GM21423 (cell line): Measurements from ENCODE around the gene SHC3.

Source experiments
- ATAC-seq: cut with Tn5 transposase; IDR thresholded peaks from one replicate; pipeline ENCODE4 v1.9.1; 2021; ENCODE audit warnings: mild to moderate bottlenecking, moderate library complexity; ENCODE audit not compliant: unreplicated experiment

The SHC3 gene

DNA sequence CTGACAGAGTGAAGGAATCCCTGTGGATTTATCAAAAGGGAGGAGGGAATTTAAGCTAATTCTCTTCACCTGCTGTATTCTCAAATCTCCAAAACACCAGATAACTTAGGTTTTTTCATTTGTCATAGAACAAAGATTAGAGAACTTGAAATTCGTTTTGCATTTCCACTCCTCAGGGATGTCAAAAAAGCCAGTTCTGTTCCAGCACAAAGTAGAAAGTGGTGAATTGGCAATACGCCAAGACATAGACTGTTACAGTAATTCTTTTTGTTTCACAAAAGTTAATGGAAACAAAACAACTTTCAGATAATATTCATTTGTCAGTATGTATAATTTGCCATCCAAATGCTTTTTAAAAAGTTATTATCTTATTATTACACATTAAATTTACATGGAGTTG is 172.4 kb downstream of the SHC3 start:
- no peak for ATAC-seq

- ATAC-seq, result no peak
Measured at GRCh38 chr9:89005323-89005722, 173.3 kb downstream of the SHC3 start.

DNA sequence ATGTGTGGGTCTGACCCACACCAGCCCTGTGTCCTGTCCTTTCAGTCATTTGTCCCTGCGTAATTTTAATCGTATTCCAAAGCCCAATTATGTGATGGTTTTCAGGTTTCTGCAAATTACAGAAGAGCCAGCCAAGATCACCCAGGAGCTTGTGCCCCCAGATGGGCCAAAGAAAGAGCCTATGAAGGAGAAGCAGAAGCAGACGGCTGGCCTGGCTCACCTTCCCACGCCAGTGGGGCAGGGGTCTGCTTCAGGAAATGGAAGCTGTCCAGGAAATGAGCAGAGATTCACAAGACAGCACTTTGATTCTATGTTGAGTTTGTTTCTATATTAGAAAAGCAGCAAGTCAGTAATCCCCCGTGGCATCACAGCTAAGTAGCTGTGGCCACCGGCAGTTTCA is 175.6 kb downstream of the SHC3 start:
- no peak for ATAC-seq

GRCh38 chr9:89001917-89002540 is 176.6 kb downstream of the SHC3 start:
- ATAC-seq, result no peak

GRCh38 chr9:89000973-89001916 is 177.4 kb downstream of the SHC3 start:
- peak; percentile 61 for ATAC-seq

GRCh38 chr9:89000371-89000781 is 178.2 kb downstream of the SHC3 start:
- ATAC-seq, result no peak

- no peak for ATAC-seq
Measured at GRCh38 chr9:88998911-88999310, 179.7 kb downstream of the SHC3 start.

DNA sequence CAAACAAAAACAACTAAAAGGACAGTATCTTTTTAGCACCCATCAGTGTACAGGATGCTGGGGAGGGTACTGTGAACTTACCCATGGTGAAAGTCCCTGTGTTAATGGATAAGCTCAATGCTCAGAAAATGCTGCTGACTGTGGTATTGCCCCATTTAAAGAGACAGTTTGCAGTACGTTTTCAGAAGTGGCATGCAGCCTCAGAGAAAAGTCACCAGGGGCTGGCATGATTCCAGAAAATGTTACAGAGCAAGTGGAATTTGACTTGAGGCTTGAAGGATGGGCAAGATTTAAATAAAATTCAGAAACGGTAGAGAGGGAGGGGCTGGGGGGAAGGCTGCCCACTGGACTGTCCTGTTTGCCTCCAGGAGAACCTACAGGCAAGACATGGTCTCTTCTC is 180.1 kb downstream of the SHC3 start:
- ATAC-seq, result no peak

DNA sequence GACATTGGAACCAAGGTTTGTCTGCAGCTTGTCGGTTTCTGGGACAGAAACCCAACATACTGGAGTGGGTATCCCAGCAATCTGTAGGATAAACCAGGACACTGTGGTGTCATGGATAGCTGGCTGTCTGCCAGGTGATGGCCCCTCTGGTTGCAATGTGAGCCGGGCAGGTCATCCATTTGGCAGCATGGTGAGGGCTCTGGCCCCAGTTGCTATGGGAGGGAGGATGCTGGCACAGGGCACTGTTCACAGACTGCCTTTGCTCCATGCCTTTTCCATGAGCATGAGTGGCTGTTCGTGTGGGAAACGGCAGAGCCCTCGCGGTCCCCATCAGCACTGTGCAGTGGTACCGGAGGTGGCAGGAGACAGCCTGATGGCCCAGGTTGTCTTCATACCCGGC is 181.0 kb downstream of the SHC3 start:
- no peak for ATAC-seq

GRCh38 chr9:88996921-88997235 is 181.7 kb downstream of the SHC3 start:
- no peak for ATAC-seq

DNA sequence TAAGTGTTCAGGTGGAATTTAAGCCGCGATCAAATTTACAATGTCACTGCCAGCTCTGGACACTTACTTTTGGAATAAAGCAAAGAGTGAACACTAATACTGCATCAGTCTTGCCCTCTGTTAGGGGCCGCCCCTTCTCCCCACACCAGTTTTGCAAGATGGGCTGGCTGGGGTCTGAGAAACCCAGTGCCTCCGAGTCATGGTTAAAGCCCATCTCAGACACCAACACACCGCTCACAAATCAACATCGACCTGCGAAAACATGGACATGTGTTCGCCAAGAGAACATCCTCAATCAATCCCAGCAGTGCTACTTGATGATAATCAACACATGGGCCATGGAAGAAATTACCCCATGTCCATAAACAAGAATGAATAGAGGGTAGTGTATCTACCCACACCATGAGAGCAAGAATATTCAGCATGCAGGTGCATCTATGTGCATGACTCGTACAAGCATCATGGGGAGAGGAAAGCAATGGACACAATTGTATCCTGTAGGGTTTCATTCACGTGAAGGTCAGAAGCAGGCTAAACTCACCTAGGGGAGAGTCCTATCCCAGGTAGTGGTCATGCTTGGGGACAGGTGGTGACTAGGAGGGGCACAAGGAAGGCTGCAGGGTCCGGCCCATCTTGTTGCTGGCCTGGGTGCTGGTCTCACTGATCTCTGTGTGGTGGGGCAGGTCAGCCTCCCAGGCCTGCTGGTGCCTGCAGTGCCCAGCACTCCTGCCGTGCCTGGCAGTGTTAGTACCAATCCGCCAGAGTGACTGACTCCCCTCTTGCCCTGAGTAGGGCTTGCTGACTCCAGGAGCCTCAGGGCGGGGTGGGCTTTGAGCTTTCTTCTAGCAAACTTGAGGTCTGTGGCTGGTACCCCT is 182.3 kb downstream of the SHC3 start:
- no peak for ATAC-seq

DNA sequence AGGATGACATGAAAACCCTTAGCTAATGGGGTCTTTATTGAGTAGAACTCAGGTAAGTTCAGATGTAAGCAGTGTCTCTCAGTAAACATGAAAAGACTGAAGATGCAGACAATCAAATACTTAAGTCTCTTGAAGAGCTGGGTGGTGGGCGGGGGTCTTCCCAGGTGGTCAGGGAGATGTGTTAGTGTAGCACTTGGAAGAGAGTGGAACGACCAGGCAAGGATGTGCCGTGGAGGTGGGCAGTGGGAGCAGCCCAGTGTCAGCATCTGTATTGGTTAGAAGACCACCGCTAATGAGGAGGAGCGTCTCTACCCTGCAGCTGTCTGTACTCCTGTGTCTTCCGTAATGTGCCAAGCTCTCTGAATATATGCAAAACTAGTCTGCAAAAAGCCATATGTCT is 183.0 kb downstream of the SHC3 start:
- no peak for ATAC-seq

- no peak for ATAC-seq
Measured at GRCh38 chr9:88995200-88995577, 183.4 kb downstream of the SHC3 start.

- no peak for ATAC-seq
Measured at GRCh38 chr9:88994469-88995199, 184.0 kb downstream of the SHC3 start.

- ATAC-seq, result no peak
Measured at GRCh38 chr9:88993871-88994460, 184.7 kb downstream of the SHC3 start.

GRCh38 chr9:88993327-88993726 is 185.3 kb downstream of the SHC3 start:
- ATAC-seq, result no peak

GRCh38 chr9:88992556-88992955 is 186.1 kb downstream of the SHC3 start:
- ATAC-seq, result no peak

DNA sequence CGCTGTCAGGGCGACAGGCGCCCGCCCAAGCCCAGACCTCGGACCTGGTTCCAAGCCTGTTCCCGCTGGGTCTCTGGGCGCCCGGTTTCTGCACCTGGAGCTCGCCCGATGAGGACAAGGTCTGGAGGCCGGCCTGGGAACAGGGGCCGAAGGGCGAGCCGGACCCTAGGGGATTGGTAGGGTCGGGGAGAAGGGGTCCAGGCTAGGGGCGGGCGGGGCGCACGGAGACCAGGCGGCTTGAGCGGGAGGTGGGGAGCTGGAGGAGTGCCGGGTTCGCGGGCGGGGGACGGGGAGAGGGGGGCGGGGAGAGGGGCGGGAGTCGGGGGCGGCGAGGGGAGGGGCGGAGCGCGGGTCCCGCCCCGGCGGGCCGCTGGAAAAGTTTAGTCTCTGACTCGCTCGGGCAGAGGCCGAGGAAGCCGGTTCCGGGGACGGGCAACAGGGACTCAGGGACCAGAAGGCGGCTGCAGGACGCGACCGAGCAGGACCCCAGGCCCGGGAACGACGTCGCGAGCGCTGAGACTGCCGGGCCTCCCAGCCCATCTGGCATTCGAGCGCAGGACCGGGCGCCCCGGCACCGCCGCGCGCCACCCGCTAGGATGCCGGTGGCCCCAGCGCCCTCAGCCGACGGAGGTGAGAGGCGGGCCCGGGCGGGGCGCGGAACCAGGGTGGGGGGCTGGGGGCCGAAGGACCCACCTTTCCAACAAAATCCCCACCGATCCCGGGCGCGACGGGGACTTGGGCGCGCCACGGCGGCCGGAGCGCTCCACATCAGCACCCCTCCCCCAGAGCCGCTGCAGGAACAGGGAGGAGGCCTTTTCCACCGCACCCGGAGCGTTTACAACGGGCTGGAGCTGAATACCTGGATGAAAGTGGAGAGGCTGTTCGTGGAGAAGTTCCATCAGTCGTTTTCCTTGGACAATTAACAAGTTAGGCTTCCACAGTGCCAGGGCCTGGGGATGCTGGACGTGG is 187.3 kb downstream of the SHC3 start, which contains the start of gene S1PR3:
Gene S1PR3 (plus strand): TSS at position 403 of the 969 bp plus-strand sequence. CDS start 9,733 bp downstream, outside the sequence.
- ATAC-seq, result no peak

- no peak for ATAC-seq
Measured at GRCh38 chr9:88990729-88991065, 187.9 kb downstream of the SHC3 start.
